Chondrocyte (in vitro differentiated cells): Measurements from ENCODE around the gene EIF4G2. TPM values are rescaled to one million over a fixed set of nuclear protein-coding genes. Genes with fewer than 3 reads are reported as not detected.

ENCODE experiments used
- DNase-seq: peaks from one replicate; pipeline ENCODE4 v3.0.0; 2021; ENCODE audit warnings: mixed read lengths, low spot score
- H3K27ac Mint-ChIP-seq: one replicate; pipeline ENCODE4 v1.8.0; 2021; ENCODE audit warnings: mild to moderate bottlenecking, moderate library complexity, mixed read lengths; ENCODE audit not compliant: unreplicated experiment
- H3K27me3 Mint-ChIP-seq: 2 replicates; pipeline ENCODE4 v1.8.0; 2021; ENCODE audit warnings: low read depth, mixed read lengths
- H3K36me3 Mint-ChIP-seq: 2 replicates; pipeline ENCODE4 v1.8.0; 2021; ENCODE audit warnings: low read depth, mixed read lengths
- H3K4me1 Mint-ChIP-seq: 2 replicates; pipeline ENCODE4 v1.8.0; 2021; ENCODE audit warnings: low read depth, mild to moderate bottlenecking, mixed read lengths
- H3K4me3 Mint-ChIP-seq: one replicate; pipeline ENCODE4 v1.8.0; 2021; ENCODE audit warnings: mild to moderate bottlenecking, moderate library complexity, mixed read lengths; ENCODE audit not compliant: unreplicated experiment
- H3K9me3 Mint-ChIP-seq: 2 replicates; pipeline ENCODE4 v1.8.0; 2021; ENCODE audit warnings: low read depth, mixed read lengths
- total RNA-seq: library from RNA; stranded (reverse); gene quantifications from 3 replicates; pipeline ENCODE4 v1.2.1, GENCODE V29; 2021
- TF ChIP-seq, protein P1 (sequence below): fragments of 200-600 bp; sonication (generic); IDR thresholded peaks from 2 replicates; pipeline ENCODE4 v1.5.0; 2021; ENCODE audit warnings: antibody characterized with exemption, mild to moderate bottlenecking, moderate library complexity

EIF4G2 gene
- total RNA-seq, 1 donor from 2014 or later: 1,058 TPM

- Mint-ChIP-seq H3K4me1 (peaks cover 10% of the 10 kb centered on the region), H3K27me3 (no peaks in the 10 kb centered on the region), H3K9me3 (no peaks in the 10 kb centered on the region), H3K36me3 (peaks cover 21% of the 10 kb centered on the region), H3K4me3 (no peak overlapping the region), H3K27ac (no peak overlapping the region)
- TF ChIP-seq, protein P1, sequence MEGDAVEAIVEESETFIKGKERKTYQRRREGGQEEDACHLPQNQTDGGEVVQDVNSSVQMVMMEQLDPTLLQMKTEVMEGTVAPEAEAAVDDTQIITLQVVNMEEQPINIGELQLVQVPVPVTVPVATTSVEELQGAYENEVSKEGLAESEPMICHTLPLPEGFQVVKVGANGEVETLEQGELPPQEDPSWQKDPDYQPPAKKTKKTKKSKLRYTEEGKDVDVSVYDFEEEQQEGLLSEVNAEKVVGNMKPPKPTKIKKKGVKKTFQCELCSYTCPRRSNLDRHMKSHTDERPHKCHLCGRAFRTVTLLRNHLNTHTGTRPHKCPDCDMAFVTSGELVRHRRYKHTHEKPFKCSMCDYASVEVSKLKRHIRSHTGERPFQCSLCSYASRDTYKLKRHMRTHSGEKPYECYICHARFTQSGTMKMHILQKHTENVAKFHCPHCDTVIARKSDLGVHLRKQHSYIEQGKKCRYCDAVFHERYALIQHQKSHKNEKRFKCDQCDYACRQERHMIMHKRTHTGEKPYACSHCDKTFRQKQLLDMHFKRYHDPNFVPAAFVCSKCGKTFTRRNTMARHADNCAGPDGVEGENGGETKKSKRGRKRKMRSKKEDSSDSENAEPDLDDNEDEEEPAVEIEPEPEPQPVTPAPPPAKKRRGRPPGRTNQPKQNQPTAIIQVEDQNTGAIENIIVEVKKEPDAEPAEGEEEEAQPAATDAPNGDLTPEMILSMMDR: no peak
- DNase-seq: no peak
Measured at GRCh38 chr11:10780040-10780439, 28.7 kb downstream of the EIF4G2 start.

- TF ChIP-seq, protein P1: no peak
- H3K4me1 Mint-ChIP-seq: peaks cover 10% of the 10 kb centered on the region
- no peaks in the 10 kb centered on the region for H3K9me3 Mint-ChIP-seq
Measured at GRCh38 chr11:10779086-10779485, 29.6 kb downstream of the EIF4G2 start.

GRCh38 chr11:10778217-10778970, 30.3 kb downstream of the EIF4G2 start:
- no peak for DNase-seq
- Mint-ChIP-seq H3K4me3 (no peak overlapping the region), H3K27ac (peak overlapping the region; percentile 89), H3K27me3 (no peaks in the 10 kb centered on the region), H3K9me3 (no peaks in the 10 kb centered on the region), H3K36me3 (peaks cover 35% of the 10 kb centered on the region), H3K4me1 (peaks cover 10% of the 10 kb centered on the region)
- TF ChIP-seq, protein P1: no peak

More at GRCh38 chr11:10779086-10779485, 29.6 kb downstream of the EIF4G2 start:
- Mint-ChIP-seq H3K27me3 (no peaks in the 10 kb centered on the region), H3K36me3 (peaks cover 29% of the 10 kb centered on the region), H3K4me3 (no peak overlapping the region), H3K27ac (peak overlapping the region; percentile 89)
- DNase-seq: no peak

DNA sequence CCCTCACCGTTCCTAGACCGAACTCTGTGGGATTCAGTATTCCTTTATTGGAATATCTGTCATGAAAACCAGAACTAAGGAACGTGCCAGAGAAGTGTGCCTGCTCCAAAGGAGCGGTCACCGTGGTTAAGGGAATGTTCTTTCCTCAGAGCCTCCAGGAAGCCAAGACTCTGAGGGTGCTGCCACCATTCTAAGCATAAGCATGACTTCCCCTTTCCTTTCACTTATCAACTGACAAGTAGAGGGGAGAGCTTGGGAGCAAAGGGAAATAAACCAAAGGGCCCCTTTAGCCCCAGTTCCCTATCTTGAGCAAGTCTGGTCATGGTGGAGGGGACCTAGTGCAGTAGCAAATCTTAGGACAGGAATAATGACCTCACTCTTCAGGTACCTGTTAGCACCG, 30.9 kb downstream of the EIF4G2 start:
- Mint-ChIP-seq H3K9me3 (no peaks in the 10 kb centered on the region), H3K4me3 (no peak overlapping the region), H3K27ac (no peak overlapping the region), H3K27me3 (no peaks in the 10 kb centered on the region), H3K36me3 (peaks cover 37% of the 10 kb centered on the region), H3K4me1 (peaks cover 10% of the 10 kb centered on the region)
- DNase-seq: no peak
- TF ChIP-seq, protein P1: no peak

DNA sequence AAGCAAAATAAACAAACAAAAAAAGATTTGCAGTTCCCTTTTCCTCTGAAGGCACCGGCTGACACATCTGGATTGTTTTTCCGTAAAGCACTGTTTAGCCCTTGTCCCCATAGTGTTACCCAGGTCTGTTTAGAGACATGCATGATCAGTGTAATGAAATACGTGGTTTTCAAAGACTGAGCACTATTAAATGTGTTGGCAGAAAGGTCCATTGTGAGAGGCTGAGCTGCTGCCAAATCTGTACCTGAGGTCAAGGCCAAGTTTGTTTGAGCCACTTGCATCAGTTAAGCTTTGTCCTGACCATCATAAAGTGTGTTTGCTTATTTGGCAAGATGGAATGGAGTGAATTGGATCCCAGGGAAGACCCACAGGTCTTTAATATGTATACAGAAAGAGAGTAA, 31.3 kb downstream of the EIF4G2 start:
- no peak for DNase-seq
- Mint-ChIP-seq H3K36me3 (peaks cover 38% of the 10 kb centered on the region), H3K4me1 (peaks cover 10% of the 10 kb centered on the region), H3K4me3 (no peak overlapping the region), H3K27me3 (no peaks in the 10 kb centered on the region), H3K27ac (no peak overlapping the region), H3K9me3 (no peaks in the 10 kb centered on the region)
- TF ChIP-seq, protein P1: no peak
